ENCODE measurements around the gene HBD.

HBD gene

DNA sequence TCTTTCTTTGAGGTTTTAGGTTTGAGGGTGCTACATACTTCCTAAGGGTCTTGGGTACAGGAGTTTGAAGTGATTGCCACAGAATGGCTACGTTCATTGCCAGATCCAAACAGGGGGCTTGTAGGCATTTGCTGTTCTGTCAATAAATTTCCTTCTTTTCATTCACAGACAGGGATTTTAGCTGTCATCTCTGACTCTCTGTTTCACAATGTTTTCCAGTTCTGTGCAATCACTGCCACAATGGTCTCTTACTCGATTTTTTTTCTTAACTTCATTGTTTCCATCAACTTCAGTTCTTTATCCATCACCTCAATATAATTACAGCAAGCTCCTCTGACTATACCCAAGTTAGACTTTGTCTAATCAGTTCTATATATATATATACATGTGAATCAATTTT lies 6.2 kb upstream of the HBD start:
- TF ChIP-seq, protein P1, sequence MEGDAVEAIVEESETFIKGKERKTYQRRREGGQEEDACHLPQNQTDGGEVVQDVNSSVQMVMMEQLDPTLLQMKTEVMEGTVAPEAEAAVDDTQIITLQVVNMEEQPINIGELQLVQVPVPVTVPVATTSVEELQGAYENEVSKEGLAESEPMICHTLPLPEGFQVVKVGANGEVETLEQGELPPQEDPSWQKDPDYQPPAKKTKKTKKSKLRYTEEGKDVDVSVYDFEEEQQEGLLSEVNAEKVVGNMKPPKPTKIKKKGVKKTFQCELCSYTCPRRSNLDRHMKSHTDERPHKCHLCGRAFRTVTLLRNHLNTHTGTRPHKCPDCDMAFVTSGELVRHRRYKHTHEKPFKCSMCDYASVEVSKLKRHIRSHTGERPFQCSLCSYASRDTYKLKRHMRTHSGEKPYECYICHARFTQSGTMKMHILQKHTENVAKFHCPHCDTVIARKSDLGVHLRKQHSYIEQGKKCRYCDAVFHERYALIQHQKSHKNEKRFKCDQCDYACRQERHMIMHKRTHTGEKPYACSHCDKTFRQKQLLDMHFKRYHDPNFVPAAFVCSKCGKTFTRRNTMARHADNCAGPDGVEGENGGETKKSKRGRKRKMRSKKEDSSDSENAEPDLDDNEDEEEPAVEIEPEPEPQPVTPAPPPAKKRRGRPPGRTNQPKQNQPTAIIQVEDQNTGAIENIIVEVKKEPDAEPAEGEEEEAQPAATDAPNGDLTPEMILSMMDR (IDR thresholded peaks at IDR 0.05; ENCODE audit: low read length, missing control alignments) = no peak
- DNase-seq (ENCODE audit: low read depth) = no peak
- H3K4me3 ChIP-seq (replicated peaks; ENCODE audit: low read depth, low read length) = no peak overlapping the region

DNA sequence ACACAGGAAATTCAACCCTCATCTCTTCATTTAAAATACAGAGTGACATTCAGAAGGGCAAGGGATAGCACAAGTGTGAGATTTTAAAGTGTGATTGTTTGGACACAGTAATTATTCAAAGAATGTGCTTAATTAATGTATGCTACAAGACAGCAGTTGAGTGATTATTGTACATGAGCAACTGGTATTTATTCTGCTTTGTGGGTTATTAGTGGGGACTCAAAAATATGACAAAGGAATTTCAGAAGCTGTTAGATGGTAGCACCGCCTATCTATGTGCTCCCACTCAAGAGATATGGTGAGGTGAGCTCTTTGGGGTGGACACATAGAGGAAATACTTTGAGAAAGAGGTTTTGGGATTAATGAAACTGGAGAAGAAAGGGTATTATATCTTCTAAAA lies 5.8 kb upstream of the HBD start:
- no peak overlapping the region for H3K4me3 ChIP-seq (replicated peaks; ENCODE audit: low read depth, low read length)
- TF ChIP-seq, protein P1 (IDR thresholded peaks at IDR 0.05; ENCODE audit: low read length, missing control alignments) = no peak
- DNase-seq (ENCODE audit: low read depth) = no peak

DNA sequence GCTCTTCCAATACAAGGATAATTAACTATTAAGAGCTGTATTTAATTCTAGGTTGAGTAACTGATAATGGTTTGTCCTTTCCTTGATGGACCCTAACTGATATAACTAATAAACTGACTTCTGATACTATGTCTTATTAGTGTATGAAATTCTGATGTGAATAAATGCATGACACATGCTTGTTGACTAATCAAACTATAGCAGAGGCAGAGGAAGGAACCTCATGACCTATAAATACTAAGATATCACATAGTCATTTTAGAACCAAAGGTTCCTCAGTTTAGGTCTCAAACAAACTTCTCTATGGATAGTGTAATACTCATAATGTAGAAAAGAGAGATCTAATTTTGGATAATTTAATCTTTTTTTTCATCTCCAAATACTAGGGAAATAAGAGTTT lies 4.8 kb upstream of the HBD start:
- no peak for DNase-seq (ENCODE audit: low read depth)
- TF ChIP-seq, protein P1 (IDR thresholded peaks at IDR 0.05; ENCODE audit: low read length, missing control alignments) = no peak
- H3K4me3 ChIP-seq (replicated peaks; ENCODE audit: low read depth, low read length) = no peak overlapping the region

DNA sequence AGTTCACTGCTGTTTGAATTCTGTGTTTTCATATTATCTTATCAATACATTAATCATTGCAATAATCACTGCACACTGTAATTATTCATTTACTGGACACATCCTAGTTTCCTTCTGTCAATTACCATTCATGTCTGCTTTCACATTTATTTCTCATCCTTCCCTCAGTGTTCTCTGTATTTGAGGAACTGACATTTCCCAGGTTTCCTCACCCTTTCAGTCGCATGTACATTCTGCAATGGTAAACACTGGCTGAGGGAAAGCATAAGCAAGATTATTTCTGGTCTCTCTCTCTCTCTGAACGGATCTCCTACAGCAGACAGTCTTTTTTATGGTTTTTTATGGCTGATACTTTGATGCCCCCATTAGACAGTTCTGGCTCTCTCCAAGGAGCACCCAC lies 4.2 kb upstream of the HBD start:
- DNase-seq (ENCODE audit: low read depth) = no peak
- no peak overlapping the region for H3K4me3 ChIP-seq (replicated peaks; ENCODE audit: low read depth, low read length)
- TF ChIP-seq, protein P1 (IDR thresholded peaks at IDR 0.05; ENCODE audit: low read length, missing control alignments) = no peak

DNA sequence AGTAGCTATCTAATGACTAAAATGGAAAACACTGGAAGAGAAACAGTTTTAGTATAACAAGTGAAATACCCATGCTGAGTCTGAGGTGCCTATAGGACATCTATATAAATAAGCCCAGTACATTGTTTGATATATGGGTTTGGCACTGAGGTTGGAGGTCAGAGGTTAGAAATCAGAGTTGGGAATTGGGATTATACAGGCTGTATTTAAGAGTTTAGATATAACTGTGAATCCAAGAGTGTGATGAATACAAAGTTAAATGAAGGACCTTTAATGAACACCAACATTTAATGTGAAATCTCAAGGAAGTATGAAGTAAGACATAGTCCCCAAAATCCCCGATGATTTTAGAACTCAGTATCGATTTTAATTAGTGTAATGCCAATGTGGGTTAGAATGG lies 3.1 kb upstream of the HBD start:
- no peak overlapping the region for H3K4me3 ChIP-seq (replicated peaks; ENCODE audit: low read depth, low read length)
- DNase-seq (ENCODE audit: low read depth) = no peak
- TF ChIP-seq, protein P1 (IDR thresholded peaks at IDR 0.05; ENCODE audit: low read length, missing control alignments) = no peak

DNA sequence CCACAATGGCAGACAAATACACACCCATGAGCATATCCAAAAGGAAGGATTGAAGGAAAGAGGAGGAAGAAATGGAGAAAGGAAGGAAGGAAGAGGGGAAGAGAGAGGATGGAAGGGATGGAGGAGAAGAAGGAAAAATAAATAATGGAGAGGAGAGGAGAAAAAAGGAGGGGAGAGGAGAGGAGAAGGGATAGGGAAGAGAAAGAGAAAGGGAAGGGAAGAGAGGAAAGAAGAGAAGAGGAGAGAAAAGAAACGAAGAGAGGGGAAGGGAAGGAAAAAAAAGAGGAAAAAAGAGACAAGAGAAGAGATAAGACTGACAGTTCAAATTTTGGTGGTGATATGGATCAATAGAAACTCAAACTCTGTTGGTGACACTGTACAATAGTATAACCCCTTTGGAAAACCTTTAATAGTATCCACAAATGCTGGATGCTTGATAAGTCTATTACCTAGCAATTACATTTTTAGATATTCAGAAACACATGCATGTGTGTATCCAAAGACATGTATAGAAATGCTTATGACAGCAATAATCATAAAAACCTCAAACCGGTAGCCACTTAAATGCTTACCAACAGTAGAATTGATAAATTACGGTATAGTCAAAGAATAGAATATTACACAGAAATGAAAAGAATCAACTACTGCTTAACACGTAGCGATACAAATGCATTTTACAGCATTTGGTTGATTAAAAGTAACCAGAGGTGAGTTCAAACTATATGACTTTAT lies 1.2 kb upstream of the HBD start:
- no peak for DNase-seq (ENCODE audit: low read depth)
- TF ChIP-seq, protein P1 (IDR thresholded peaks at IDR 0.05; ENCODE audit: low read length, missing control alignments) = no peak
- no peak overlapping the region for H3K4me3 ChIP-seq (replicated peaks; ENCODE audit: low read depth, low read length)

DNA sequence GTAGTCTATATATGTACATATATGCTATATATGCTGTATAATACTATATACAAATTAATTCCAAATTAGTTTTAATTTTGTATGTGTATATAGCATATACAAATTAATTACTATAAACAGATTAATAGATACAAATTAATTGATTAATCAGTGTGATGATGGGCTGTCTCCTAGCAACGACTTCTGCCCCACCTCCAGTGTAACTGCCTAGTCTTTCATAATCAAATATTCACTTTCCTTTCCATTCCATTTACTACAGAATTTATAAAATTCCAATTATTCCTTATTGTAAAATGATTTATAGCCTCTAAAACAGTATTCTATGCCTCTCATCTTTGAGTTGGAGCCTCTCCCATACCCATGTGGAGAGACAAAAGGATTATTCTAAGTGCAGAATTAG lies 976 bp downstream of the HBD start:
- no peak overlapping the region for H3K4me3 ChIP-seq (replicated peaks; ENCODE audit: low read depth, low read length)
- TF ChIP-seq, protein P1 (IDR thresholded peaks at IDR 0.05; ENCODE audit: low read length, missing control alignments) = no peak
- no peak for DNase-seq (ENCODE audit: low read depth)
